H9 (cell line): Measurements from ENCODE around the gene ARMH1. TPM values are rescaled to one million over a fixed set of nuclear protein-coding genes. Genes with fewer than 3 reads are reported as not detected.

Source experiments
- DNase-seq: peaks from one replicate; pipeline ENCODE4 v3.0.0-alpha.2; 2017
- H2AFZ ChIP-seq: one replicate; pipeline ENCODE4 v1.6.1; 2013; ENCODE audit warnings: mild to moderate bottlenecking, low read length, control low read depth, moderate library complexity
- H2AK5ac ChIP-seq: 2 replicates; pipeline ENCODE4 v1.6.1; 2013; ENCODE audit warnings: low read length, control low read depth, mixed read lengths; ENCODE audit not compliant: insufficient read length
- H2BK120ac ChIP-seq: one replicate; pipeline ENCODE4 v1.6.1; 2013; ENCODE audit warnings: low read depth, mild to moderate bottlenecking, low read length, control low read depth, inconsistent platforms; ENCODE audit not compliant: poor library complexity, severe bottlenecking
- H2BK12ac ChIP-seq: 2 replicates; pipeline ENCODE4 v1.6.1; 2013; ENCODE audit warnings: low read length, control low read depth, mixed read lengths, low read depth; ENCODE audit not compliant: insufficient read length
- H2BK15ac ChIP-seq: 2 replicates; pipeline ENCODE4 v1.6.1; 2013; ENCODE audit warnings: low read depth, low read length, control low read depth
- H2BK20ac ChIP-seq: one replicate; pipeline ENCODE4 v1.6.1; 2013; ENCODE audit warnings: low read depth, mild to moderate bottlenecking, low read length, control low read depth, inconsistent platforms; ENCODE audit not compliant: poor library complexity, severe bottlenecking
- H2BK5ac ChIP-seq: 2 replicates; pipeline ENCODE4 v1.6.1; 2013; ENCODE audit warnings: low read length, control low read depth, mixed read lengths; ENCODE audit not compliant: insufficient read length
- H3K14ac ChIP-seq: 2 replicates; pipeline ENCODE4 v1.6.1; 2013; ENCODE audit warnings: low read length, control low read depth; ENCODE audit not compliant: insufficient read depth
- H3K18ac ChIP-seq: 2 replicates; pipeline ENCODE4 v1.6.1; 2013; ENCODE audit warnings: low read depth, mild to moderate bottlenecking, mixed read lengths, low read length, control low read depth; ENCODE audit not compliant: insufficient read length
- H3K23ac ChIP-seq: 2 replicates; pipeline ENCODE4 v1.6.1; 2013; ENCODE audit warnings: low read length, control low read depth, mixed read lengths, low read depth; ENCODE audit not compliant: insufficient read length
- H3K23me2 ChIP-seq: 2 replicates; pipeline ENCODE4 v1.6.1; 2013; ENCODE audit warnings: low read depth, mild to moderate bottlenecking, mixed read lengths, low read length, control low read depth; ENCODE audit not compliant: insufficient read length, poor library complexity, severe bottlenecking
- H3K27ac ChIP-seq: 2 replicates; pipeline ENCODE4 v1.5.1; 2013; ENCODE audit warnings: low read length, control low read depth, mixed read lengths, low read depth; ENCODE audit not compliant: insufficient read length
- H3K27me3 ChIP-seq: 2 replicates; pipeline ENCODE4 v1.6.1; 2013; ENCODE audit warnings: low read length, control low read depth, inconsistent platforms; ENCODE audit not compliant: insufficient read depth
- H3K4ac ChIP-seq: 2 replicates; pipeline ENCODE4 v1.6.1; 2013; ENCODE audit warnings: low read depth, mild to moderate bottlenecking, control low read depth, inconsistent platforms, low read length, moderate library complexity
- H3K4me1 ChIP-seq: 2 replicates; pipeline ENCODE4 v1.6.1; 2013; ENCODE audit warnings: low read length, control low read depth, inconsistent platforms; ENCODE audit not compliant: insufficient read depth
- H3K4me2 ChIP-seq: 2 replicates; pipeline ENCODE4 v1.6.1; 2013; ENCODE audit warnings: low read length, control low read depth, mixed read lengths; ENCODE audit not compliant: insufficient read length, insufficient read depth
- H3K56ac ChIP-seq: 2 replicates; pipeline ENCODE4 v1.6.1; 2013; ENCODE audit warnings: low read depth, mild to moderate bottlenecking, mixed read lengths, low read length, control low read depth; ENCODE audit not compliant: insufficient read length
- H3K79me1 ChIP-seq: 2 replicates; pipeline ENCODE4 v1.6.1; 2013; ENCODE audit warnings: low read depth, mild to moderate bottlenecking, moderate library complexity, low read length, control low read depth, inconsistent platforms; ENCODE audit not compliant: insufficient read depth, poor library complexity, severe bottlenecking
- H3K79me2 ChIP-seq: 2 replicates; pipeline ENCODE4 v1.6.1; 2013; ENCODE audit warnings: low read length, control low read depth, inconsistent platforms; ENCODE audit not compliant: insufficient read depth
- H3K9ac ChIP-seq: 2 replicates; pipeline ENCODE4 v1.6.1; 2013; ENCODE audit warnings: low read length, control low read depth, mixed read lengths; ENCODE audit not compliant: insufficient read length; ENCODE audit errors: extremely low read depth
- H3K9me3 ChIP-seq: one replicate; pipeline ENCODE4 v1.6.1; 2013; ENCODE audit warnings: low read depth, low read length, inconsistent platforms; ENCODE audit not compliant: control insufficient read depth
- H3T11ph ChIP-seq: one replicate; pipeline ENCODE4 v1.6.1; 2013; ENCODE audit warnings: mild to moderate bottlenecking, low read length, control low read depth, inconsistent platforms
- H4K20me1 ChIP-seq: one replicate; pipeline ENCODE4 v1.6.1; 2013; ENCODE audit not compliant: control insufficient read depth, insufficient read length, insufficient read depth
- H4K5ac ChIP-seq: 2 replicates; pipeline ENCODE4 v1.6.1; 2013; ENCODE audit warnings: low read depth, mild to moderate bottlenecking, mixed read lengths, low read length, control low read depth; ENCODE audit not compliant: insufficient read length
- H4K8ac ChIP-seq: replicated peaks from 2 replicates; pipeline ENCODE4 v1.6.1; 2013; ENCODE audit warnings: low read length, control low read depth, mixed read lengths, low read depth; ENCODE audit not compliant: insufficient read length
- H4K91ac ChIP-seq: 2 replicates; pipeline ENCODE4 v1.6.1; 2013; ENCODE audit warnings: low read depth, mild to moderate bottlenecking, moderate library complexity, mixed read lengths, low read length, control low read depth; ENCODE audit not compliant: insufficient read length
- H3K27ac Mint-ChIP-seq, 3 experiments: 2 replicates in 2 of 3; 3 replicates in 1 of 3; pipeline ENCODE4 v1.8.0; 2020 to 2021; ENCODE audit warnings: mixed read lengths in 3 of 3, mild to moderate bottlenecking in 1 of 3, moderate library complexity in 1 of 3
- H3K27me3 Mint-ChIP-seq: 2 replicates; pipeline ENCODE4 v1.8.0; 2021; ENCODE audit warnings: low read depth, mild to moderate bottlenecking, moderate library complexity, mixed read lengths
- H3K36me3 Mint-ChIP-seq, 3 experiments: 2 replicates in 2 of 3; 3 replicates in 1 of 3; pipeline ENCODE4 v1.8.0; 2020 to 2021; ENCODE audit warnings: low read depth in 3 of 3, mixed read lengths in 3 of 3; ENCODE audit not compliant: insufficient read depth in 1 of 3
- H3K4me1 Mint-ChIP-seq, 2 experiments: 2 replicates each; pipeline ENCODE4 v1.8.0; 2020; ENCODE audit warnings: mixed read lengths in 2 of 2
- H3K4me3 Mint-ChIP-seq, 2 experiments: 2 replicates in 1 of 2; 3 replicates in 1 of 2; pipeline ENCODE4 v1.8.0; 2020 to 2021; ENCODE audit warnings: mild to moderate bottlenecking in 2 of 2, mixed read lengths in 2 of 2, moderate library complexity in 1 of 2
- H3K9me3 Mint-ChIP-seq, 2 experiments: 2 replicates in 1 of 2; 3 replicates in 1 of 2; pipeline ENCODE4 v1.8.0; 2020; ENCODE audit warnings: mild to moderate bottlenecking in 2 of 2, mixed read lengths in 2 of 2, moderate library complexity in 1 of 2
- CTCF ChIP-seq: fragments of 200-600 bp; sonication (generic); conservative IDR thresholded peaks from 3 replicates; pipeline ENCODE4 v1.8.0; 2021; ENCODE audit warnings: antibody characterized with exemption, mild to moderate bottlenecking
- WGBS: extraction: QIAGEN DNeasy Blood & Tissue Kit; methylation state at CpG from one replicate; pipeline ENCODE4 v1.1.7; 2013; ENCODE audit warnings: missing lambda C conversion rate, low lambda C conversion rate, mixed read lengths; ENCODE audit not compliant: insufficient read length; ENCODE audit errors: extremely low coverage; 5-methylcytosine and 5-hydroxymethylcytosine counted together
- total RNA-seq: library from RNA; stranded (reverse); gene quantifications from 2 replicates; pipeline ENCODE4 v1.2.1, GENCODE V29; 2021

The ARMH1 gene
- total RNA-seq, 1 experiment from 2014 or later: 1.0 TPM

GRCh38 chr1:44696101-44696500, 21.6 kb downstream of the ARMH1 start:
- Histone ChIP-seq H4K8ac (no peak overlapping the region), H2BK120ac (no peak overlapping the region), H3K23ac (no peak overlapping the region), H2BK20ac (no peak overlapping the region), H3K27me3 (no peaks in the 10 kb centered on the region), H2AK5ac (no peak overlapping the region), H3K79me2 (no peaks in the 10 kb centered on the region), H2BK15ac (no peak overlapping the region), H4K20me1 (no peaks in the 10 kb centered on the region), H3K9ac (no peak overlapping the region), H2BK5ac (no peak overlapping the region), H3K23me2 (no peaks in the 10 kb centered on the region), H3K18ac (no peak overlapping the region), H4K91ac (no peak overlapping the region), H4K5ac (no peak overlapping the region), H2BK12ac (no peak overlapping the region), H3K27ac (no peak overlapping the region), H3K79me1 (no peaks in the 10 kb centered on the region), H3K14ac (no peak overlapping the region), H2AFZ (no peak overlapping the region), H3K56ac (no peak overlapping the region), H3K4me2 (no peak overlapping the region), H3K4me1 (no peaks in the 10 kb centered on the region), H3T11ph (no peak overlapping the region), H3K9me3 (no peaks in the 10 kb centered on the region), H3K4ac (no peak overlapping the region)
- no peak for DNase-seq
- no peak for TF ChIP-seq CTCF
- H3K4me3 Mint-ChIP-seq: no peak overlapping the region
- peaks cover 0 to 5% of the 10 kb centered on the region in 2 experiments; a peak in 2 of 4 replicates for H3K4me1 Mint-ChIP-seq
- no peaks in the 10 kb centered on the region for H3K9me3 Mint-ChIP-seq
- H3K27ac Mint-ChIP-seq: no peak overlapping the region
- no peaks in the 10 kb centered on the region for H3K36me3 Mint-ChIP-seq
- H3K27me3 Mint-ChIP-seq: peaks cover 5% of the 10 kb centered on the region
- WGBS: no CpG with 5 or more reads among the region's 3 CpGs
